GM10847 (cell line): ENCODE data around the gene MYCBP2.

Experiments
- POLR2A ChIP-seq: IDR thresholded peaks from 2 replicates; pipeline ENCODE4 v1.6.1; 2011; ENCODE audit not compliant: insufficient read length; ENCODE audit errors: extremely low read depth

The MYCBP2 gene

DNA sequence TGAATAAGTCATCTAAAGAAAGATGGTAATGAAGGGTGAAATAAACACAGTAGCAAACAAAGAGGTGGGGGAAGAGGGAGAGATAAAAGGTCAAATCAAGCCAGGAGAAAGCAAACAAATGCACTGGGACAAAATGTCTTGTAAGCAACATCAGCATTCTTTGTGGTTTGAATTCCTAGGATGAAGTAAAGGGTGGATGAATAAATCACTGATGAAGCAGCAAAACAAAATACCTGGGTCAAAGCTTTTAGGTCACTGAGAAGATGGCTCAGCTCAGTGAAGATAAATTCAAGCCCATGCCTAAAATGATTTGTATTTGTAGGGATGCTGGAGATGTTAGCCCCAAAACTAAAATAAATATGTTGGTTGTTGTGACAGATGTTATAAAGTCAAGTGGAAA lies 213.4 kb downstream of the MYCBP2 start:
- no peak for TF ChIP-seq POLR2A

GRCh38 chr13:77105051-77105450 lies 221.8 kb downstream of the MYCBP2 start:
- no peak for TF ChIP-seq POLR2A

DNA sequence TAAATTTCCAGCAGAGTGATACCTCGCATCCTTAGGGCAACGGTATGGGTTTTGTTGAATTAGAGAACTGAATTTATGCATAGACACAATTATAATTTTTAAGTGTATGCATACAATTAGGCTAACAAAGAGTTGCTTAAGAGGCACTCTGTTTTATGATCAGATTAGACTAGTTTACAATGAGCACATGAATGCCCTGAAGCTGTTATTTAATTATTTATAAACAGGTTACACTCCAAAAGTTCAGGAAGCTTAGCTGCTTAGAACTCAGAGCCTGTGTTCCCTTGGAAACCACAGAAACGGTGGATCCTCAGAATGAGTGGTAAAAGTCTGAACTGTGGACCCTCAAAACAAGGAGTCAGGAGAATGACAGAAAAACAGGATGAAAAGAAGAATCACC lies 227.5 kb downstream of the MYCBP2 start:
- no peak for TF ChIP-seq POLR2A

DNA sequence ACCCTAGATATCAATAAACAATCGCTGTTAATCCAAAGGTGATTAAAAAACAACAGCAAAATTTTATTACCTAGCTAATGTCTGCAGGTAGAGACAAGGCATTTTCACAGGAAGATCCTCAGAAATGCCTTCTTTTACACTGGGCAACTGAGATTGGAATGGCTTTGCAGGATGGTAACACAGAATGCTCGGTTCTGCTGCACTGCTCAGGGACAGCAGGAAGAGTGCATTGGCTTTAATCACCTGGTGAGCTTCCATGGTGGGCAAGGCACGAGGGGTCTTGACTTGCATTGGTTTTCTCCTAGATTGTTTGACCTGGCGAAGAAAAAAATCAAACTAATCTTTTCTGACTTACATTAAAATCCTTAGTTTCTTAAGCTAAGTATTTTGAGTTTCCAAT lies 231.6 kb downstream of the MYCBP2 start:
- TF ChIP-seq POLR2A: no peak

GRCh38 chr13:77094773-77095172 lies 232.1 kb downstream of the MYCBP2 start:
- no peak for TF ChIP-seq POLR2A

DNA sequence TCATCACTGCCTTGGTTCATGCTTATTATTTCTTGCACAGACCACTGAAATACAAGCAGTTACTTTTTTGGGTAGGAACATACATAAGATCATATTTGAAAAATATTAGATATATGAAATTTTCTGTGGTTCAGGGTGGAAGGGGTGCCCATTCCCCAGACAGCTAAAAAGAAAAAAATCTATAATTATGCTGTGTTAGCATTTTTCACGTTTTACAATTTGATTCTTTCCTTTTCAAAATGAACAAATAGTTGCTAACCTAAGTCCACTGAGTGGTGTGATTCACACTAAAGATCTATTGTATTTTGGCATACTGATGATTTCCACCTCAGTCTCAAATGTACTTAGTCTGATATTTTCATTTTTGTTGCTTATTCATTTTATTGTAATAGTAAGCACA lies 233.2 kb downstream of the MYCBP2 start:
- no peak for TF ChIP-seq POLR2A

- no peak for TF ChIP-seq POLR2A
These were observed 242.1 kb downstream of the MYCBP2 start for GRCh38 chr13:77084755-77085154.

- no peak for TF ChIP-seq POLR2A
These were observed 246.9 kb downstream of the MYCBP2 start for GRCh38 chr13:77079902-77080413.

GRCh38 chr13:77067519-77067918 lies 259.4 kb downstream of the MYCBP2 start:
- TF ChIP-seq POLR2A: no peak

- no peak for TF ChIP-seq POLR2A
These were observed 261.3 kb downstream of the MYCBP2 start for GRCh38 chr13:77065461-77066147.

- TF ChIP-seq POLR2A: no peak
These were observed 264.8 kb downstream of the MYCBP2 start for GRCh38 chr13:77062097-77062496.

DNA sequence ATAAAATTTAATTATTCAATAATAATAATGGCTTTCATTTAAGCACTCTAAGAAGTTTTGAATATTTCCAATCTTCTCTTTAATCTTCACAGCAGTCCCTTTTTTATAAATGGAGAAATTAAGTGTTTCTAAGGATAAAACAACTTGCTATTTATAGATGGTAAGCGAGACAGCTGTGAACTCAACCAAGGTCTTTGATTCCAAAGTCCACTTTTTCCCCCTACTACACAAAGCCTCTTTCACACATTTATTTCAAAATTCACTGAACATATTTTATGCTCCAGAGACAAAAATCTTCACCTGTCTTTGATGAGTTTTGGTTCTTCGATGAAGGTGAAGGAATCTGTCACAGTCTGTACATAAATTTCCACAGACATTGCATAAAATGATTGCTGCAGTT lies 265.5 kb downstream of the MYCBP2 start:
- no peak for TF ChIP-seq POLR2A

- no peak for TF ChIP-seq POLR2A
These were observed 270.0 kb downstream of the MYCBP2 start for GRCh38 chr13:77056886-77057285.

DNA sequence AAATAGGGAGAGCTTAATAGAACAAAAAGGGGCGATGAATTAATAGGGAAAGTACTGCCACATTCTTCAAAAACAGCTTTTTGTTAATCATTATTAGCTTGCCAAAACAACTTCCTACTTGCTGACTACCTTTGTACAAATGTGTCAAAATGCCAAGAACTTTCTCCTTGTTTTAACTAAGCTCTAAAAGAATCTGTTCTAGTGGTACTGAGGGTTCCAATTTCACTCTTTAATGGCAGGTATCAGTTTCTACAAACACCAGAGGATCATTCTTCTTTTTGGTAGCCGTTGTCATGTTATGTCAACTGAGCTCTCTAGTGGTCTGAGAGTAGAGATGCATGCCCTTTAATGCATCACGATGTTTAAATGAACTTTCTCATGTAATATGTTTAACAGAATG lies 270.5 kb downstream of the MYCBP2 start:
- TF ChIP-seq POLR2A: no peak

DNA sequence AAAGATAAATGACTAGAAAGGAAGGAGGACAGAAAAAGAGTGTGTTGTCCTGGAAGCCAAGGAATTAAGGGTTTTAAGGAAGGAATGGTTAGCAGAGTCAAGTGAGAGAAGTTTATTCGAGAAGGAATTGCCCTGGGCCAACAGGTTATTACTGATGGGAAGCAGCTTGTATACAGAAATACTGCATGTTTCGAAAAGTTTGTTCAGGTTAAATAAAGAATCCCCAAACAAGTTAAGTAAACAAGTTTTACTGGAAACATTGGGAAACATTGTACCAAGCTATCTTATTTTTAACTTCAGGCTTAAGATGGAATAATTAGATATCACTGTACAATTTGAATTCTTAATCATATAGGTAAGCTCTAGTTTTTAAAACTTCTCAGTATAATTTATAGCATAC lies 271.7 kb downstream of the MYCBP2 start:
- no peak for TF ChIP-seq POLR2A

DNA sequence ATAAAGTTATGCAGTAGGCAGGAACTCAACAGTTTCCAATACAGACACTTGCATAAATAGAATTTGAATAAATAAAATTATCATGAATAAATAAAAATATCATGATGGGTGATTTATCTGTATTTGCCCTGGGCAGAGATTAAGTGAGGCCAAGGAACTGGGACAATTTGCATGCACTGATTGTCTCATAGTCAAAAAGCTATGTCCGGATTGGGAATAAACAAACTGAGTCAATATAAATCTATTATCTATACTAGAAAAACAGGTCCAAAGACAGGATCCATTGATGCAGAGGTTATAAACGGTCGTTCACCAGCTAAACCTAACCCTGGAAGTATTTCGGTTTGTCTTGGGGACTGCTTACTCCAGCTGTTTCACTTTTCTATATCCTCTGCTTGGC lies 273.7 kb downstream of the MYCBP2 start:
- TF ChIP-seq POLR2A: no peak

DNA sequence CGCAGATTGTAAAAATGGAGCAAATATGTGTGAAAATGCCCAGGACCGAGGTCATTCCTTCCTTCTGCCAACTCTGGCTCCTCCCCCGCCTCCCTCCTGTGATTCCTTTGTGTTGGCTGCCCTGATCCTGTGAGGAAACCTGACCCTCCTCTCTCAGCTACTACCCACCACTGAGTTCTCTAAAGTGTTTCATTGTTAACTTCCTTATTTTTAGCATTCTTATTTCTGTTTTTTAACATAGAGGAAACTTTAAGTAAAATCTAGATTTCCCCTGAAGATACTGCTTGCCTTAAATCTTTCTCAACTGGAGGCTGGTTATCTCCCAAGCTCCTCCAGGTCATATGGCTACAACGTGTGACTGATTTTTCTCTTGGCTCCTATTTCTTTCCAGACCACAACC lies 278.2 kb downstream of the MYCBP2 start:
- TF ChIP-seq POLR2A: no peak
